ENCODE data around the gene SEC22A. TPM values are rescaled to one million over a fixed set of nuclear protein-coding genes. Genes with fewer than 3 reads are reported as not detected.

SEC22A gene
- total RNA-seq, 1 donor from 2014 or later, result 36.7 TPM

DNA sequence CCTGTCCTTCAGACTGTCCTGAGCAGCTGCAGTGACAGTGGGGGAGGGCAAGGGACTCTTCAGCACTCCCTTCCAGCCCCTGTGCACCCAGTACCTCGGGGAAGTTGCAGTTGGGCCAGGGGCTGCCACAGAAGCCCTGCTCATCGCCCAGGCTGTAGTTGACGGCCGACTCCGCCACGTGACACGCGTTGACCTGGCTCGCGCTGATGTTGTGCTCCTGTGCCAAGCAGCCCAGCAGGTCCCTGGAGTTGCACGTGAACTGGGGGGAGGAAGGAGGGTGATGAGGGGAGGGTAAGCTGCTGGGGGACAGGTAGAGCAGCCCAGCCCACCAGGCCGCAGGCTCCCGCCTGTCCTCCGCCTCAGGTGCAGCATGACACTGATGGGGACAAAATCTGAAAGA is 101.2 kb downstream of the SEC22A start:
- no peak for DNase-seq (ENCODE audit: low read depth in 2 of 2)

- DNase-seq (ENCODE audit: low read depth in 2 of 2), result no peak
Observed at GRCh38 chr3:123303976-123304560, 102.3 kb downstream of the SEC22A start.

DNA sequence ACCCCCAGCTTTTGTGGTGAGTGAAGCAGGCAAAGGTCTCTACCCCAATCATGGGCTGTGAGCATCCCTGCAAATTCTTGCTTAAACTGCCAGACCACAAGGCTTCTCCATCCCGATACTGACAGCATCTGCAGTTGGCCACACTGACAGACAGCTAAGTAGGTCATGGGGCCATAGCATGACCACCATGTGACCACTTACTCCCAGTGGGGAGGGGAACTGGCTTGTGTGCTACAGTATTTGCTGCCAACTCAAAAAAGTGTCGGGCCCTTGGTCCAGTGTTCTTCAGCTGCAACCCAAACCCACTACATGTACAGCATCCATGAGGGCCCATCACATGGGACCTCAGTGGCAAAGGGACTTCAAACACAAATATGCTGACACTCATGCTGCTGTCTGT is 103.4 kb downstream of the SEC22A start:
- DNase-seq (ENCODE audit: low read depth in 2 of 2), result no peak

DNA sequence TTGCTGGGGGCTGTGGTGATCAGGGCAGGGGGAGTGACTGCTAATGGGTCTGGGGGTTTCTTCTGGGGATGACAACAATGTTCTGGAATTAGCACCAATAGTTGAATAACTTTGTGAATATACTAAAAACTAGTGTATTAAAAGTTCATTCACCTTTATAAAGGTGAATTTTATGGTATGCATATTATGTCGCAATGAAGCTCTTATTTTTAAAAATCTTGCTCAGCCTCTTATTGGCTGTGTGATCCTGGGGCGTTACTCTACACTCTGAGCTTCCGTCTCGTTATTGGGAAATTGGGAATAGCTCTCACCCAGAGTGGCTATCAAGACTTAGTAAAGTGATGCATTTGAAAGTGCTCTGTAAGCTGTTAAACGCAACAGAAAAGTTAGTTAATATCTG is 105.3 kb downstream of the SEC22A start:
- no peak for DNase-seq (ENCODE audit: low read depth in 2 of 2)

GRCh38 chr3:123310186-123310585 is 108.4 kb downstream of the SEC22A start:
- DNase-seq (ENCODE audit: low read depth in 2 of 2), result no peak

- DNase-seq (ENCODE audit: low read depth in 2 of 2), result no peak
Observed at GRCh38 chr3:123310741-123311140, 109.0 kb downstream of the SEC22A start.

- DNase-seq (ENCODE audit: low read depth in 2 of 2), result no peak
Observed at GRCh38 chr3:123311201-123311600, 109.5 kb downstream of the SEC22A start.

- DNase-seq (ENCODE audit: low read depth in 2 of 2), result no peak
Observed at GRCh38 chr3:123312331-123313265, 110.9 kb downstream of the SEC22A start.

DNA sequence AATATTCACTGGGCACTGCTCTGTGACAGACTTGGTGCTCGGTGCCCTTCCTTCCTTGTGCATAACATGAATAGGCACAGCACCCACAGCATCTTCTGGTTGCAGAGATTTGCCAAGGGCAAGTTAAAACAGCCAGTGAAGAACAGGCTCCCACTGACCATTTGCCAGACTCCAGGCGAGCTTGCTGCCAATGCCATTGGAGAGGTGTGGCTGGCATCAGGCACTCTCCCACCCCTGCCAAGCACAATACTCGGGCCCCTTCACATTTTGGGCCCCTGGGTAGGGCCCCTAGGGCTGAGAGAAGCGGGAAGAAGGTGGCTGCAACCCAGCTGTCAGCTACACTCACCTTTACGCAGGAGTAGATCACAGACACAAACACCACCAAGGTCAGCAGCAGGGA is 112.1 kb downstream of the SEC22A start:
- no peak for DNase-seq (ENCODE audit: low read depth in 2 of 2)

DNA sequence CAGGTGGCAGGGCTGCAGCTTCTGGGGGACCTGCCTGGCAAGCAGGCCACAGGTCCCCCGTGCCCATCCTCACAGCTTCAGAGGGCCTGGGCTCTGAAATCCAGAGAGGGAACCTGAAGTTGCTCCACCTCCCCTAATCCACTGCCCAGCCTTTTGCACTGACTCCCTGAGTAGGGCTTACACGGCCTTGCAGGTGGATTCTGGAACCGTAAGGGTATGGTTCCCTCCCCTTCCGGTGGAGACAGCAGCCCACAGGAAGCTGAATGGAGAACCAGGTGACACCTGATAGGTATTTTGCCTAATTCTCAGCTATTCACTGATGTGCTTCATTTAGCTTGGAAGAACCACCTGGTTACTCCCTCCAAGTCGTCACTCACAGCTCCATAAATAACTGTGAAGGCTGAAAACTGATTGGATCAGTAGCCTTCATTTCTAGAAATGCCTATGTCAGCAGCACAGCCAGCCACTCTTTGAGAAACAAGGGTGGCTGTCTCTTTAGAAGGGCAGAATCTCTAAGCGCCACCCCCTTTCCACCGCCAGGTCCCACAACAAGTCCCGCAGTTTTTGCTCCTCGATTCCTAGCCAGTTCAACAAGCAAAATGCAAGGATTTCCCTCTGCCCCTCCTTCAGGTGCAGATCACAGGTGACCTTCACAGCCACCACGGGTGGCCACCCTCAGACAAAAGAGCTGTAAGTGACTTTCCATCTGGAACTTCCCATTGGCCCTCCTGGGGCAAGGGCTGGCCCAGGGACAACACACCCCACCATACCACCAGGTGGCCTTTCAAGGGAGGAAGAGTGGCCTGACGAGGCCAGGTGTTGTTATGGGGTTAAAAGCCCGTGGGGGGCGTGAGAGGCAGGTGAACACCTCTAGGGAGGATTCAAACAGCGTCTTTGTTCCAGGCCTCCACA is 112.9 kb downstream of the SEC22A start:
- DNase-seq (ENCODE audit: low read depth in 2 of 2), result no peak

DNA sequence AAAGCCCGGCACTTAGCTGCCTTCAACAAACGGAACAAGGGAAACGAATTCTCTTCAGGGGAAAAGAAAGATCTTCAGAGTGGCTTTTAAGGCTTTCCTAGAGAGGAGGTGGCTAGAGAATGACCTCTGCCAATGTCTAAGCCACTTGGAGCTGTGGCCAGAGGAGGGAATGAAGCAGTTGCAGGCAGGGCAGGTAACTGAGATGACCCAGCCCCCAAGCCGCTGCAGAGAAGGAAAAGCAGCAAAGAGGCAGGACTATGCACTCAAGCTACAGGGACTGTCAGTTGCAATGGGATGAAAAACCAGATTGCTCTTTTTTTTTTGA is 113.5 kb downstream of the SEC22A start:
- no peak for DNase-seq (ENCODE audit: low read depth in 2 of 2)

- no peak for DNase-seq (ENCODE audit: low read depth in 2 of 2)
Observed at GRCh38 chr3:123317716-123318115, 116.0 kb downstream of the SEC22A start.

- DNase-seq (ENCODE audit: low read depth in 2 of 2), result no peak
Observed at GRCh38 chr3:123318374-123318773, 116.6 kb downstream of the SEC22A start.

GRCh38 chr3:123319760-123320159 is 118.0 kb downstream of the SEC22A start:
- no peak for DNase-seq (ENCODE audit: low read depth in 2 of 2)

GRCh38 chr3:123320221-123320620 is 118.5 kb downstream of the SEC22A start:
- DNase-seq (ENCODE audit: low read depth in 2 of 2), result no peak

GRCh38 chr3:123321806-123322205 is 120.1 kb downstream of the SEC22A start:
- no peak for DNase-seq (ENCODE audit: low read depth in 2 of 2)

GRCh38 chr3:123322866-123323265 is 121.1 kb downstream of the SEC22A start:
- DNase-seq (ENCODE audit: low read depth in 2 of 2), result no peak

Other genes with a start within 250 kb of the SEC22A start
- under 0.01 and 0.13 TPM in 2 replicates for gene SEMA5B, start 174.2 kb upstream of the SEC22A start, total RNA-seq
- 67.3 and 82.4 TPM in 2 replicates for gene PDIA5, start 134.9 kb upstream of the SEC22A start, total RNA-seq
- under 0.01 and 0.25 TPM in 2 replicates for gene ADCY5, start 247.1 kb downstream of the SEC22A start, total RNA-seq

Data from dermis microvascular lymphatic vessel endothelial cell (primary cell).